Chondrocyte (in vitro differentiated cells): Measurements from ENCODE around the gene MYL9. TPM values are rescaled to one million over a fixed set of nuclear protein-coding genes. Genes with fewer than 3 reads are reported as not detected.

ENCODE experiments used
- DNase-seq: peaks from one replicate; pipeline ENCODE4 v3.0.0; 2021; ENCODE audit warnings: mixed read lengths, low spot score
- H3K27ac Mint-ChIP-seq: one replicate; pipeline ENCODE4 v1.8.0; 2021; ENCODE audit warnings: mild to moderate bottlenecking, moderate library complexity, mixed read lengths; ENCODE audit not compliant: unreplicated experiment
- H3K27me3 Mint-ChIP-seq: 2 replicates; pipeline ENCODE4 v1.8.0; 2021; ENCODE audit warnings: low read depth, mixed read lengths
- H3K36me3 Mint-ChIP-seq: 2 replicates; pipeline ENCODE4 v1.8.0; 2021; ENCODE audit warnings: low read depth, mixed read lengths
- H3K4me1 Mint-ChIP-seq: 2 replicates; pipeline ENCODE4 v1.8.0; 2021; ENCODE audit warnings: low read depth, mild to moderate bottlenecking, mixed read lengths
- H3K4me3 Mint-ChIP-seq: one replicate; pipeline ENCODE4 v1.8.0; 2021; ENCODE audit warnings: mild to moderate bottlenecking, moderate library complexity, mixed read lengths; ENCODE audit not compliant: unreplicated experiment
- H3K9me3 Mint-ChIP-seq: 2 replicates; pipeline ENCODE4 v1.8.0; 2021; ENCODE audit warnings: low read depth, mixed read lengths
- CTCF ChIP-seq: fragments of 200-600 bp; sonication (generic); IDR thresholded peaks from 2 replicates; pipeline ENCODE4 v1.5.0; 2021; ENCODE audit warnings: antibody characterized with exemption, mild to moderate bottlenecking, moderate library complexity
- total RNA-seq: library from RNA; stranded (reverse); gene quantifications from 3 replicates; pipeline ENCODE4 v1.2.1, GENCODE V29; 2021

The MYL9 gene
- total RNA-seq, 1 donor from 2014 or later: 1,930 TPM

GRCh38 chr20:36532388-36532787 lies 8.9 kb upstream of the MYL9 start:
- peak overlapping the region; percentile 1 for H3K27ac Mint-ChIP-seq
- peaks cover under 1% of the 10 kb centered on the region for H3K4me1 Mint-ChIP-seq
- no peak overlapping the region for H3K4me3 Mint-ChIP-seq
- DNase-seq: no peak
- peaks cover 16% of the 10 kb centered on the region for H3K36me3 Mint-ChIP-seq
- TF ChIP-seq CTCF: no peak
- no peaks in the 10 kb centered on the region for H3K27me3 Mint-ChIP-seq
- no peaks in the 10 kb centered on the region for H3K9me3 Mint-ChIP-seq

GRCh38 chr20:36532822-36533221 lies 8.5 kb upstream of the MYL9 start:
- Mint-ChIP-seq H3K9me3 (no peaks in the 10 kb centered on the region), H3K36me3 (peaks cover 13% of the 10 kb centered on the region), H3K4me1 (peaks cover 5% of the 10 kb centered on the region), H3K4me3 (no peak overlapping the region), H3K27me3 (no peaks in the 10 kb centered on the region), H3K27ac (peak overlapping the region; percentile 1)
- DNase-seq: no peak
- no peak for TF ChIP-seq CTCF

GRCh38 chr20:36538026-36538722 lies 3.1 kb upstream of the MYL9 start:
- peaks cover 40% of the 10 kb centered on the region for H3K4me1 Mint-ChIP-seq
- no peak overlapping the region for H3K4me3 Mint-ChIP-seq
- H3K9me3 Mint-ChIP-seq: no peaks in the 10 kb centered on the region
- H3K27me3 Mint-ChIP-seq: no peaks in the 10 kb centered on the region
- peak overlapping the region; percentile 88 for H3K27ac Mint-ChIP-seq
- DNase-seq: peak; percentile 19
- H3K36me3 Mint-ChIP-seq: peaks cover 2% of the 10 kb centered on the region
- no peak for TF ChIP-seq CTCF

GRCh38 chr20:36540551-36541211 lies 638 bp upstream of the MYL9 start:
- H3K9me3 Mint-ChIP-seq: no peaks in the 10 kb centered on the region
- H3K4me3 Mint-ChIP-seq: peak overlapping the region; percentile 89
- no peaks in the 10 kb centered on the region for H3K27me3 Mint-ChIP-seq
- DNase-seq: peak; percentile 84
- no peak for TF ChIP-seq CTCF
- H3K27ac Mint-ChIP-seq: peak overlapping the region; percentile 32
- peaks cover 9% of the 10 kb centered on the region for H3K36me3 Mint-ChIP-seq
- H3K4me1 Mint-ChIP-seq: peaks cover 63% of the 10 kb centered on the region

GRCh38 chr20:36541768-36542488 lies 609 bp downstream of the MYL9 start:
- H3K4me1 Mint-ChIP-seq: peaks cover 75% of the 10 kb centered on the region
- peak; percentile 83 for TF ChIP-seq CTCF
- peaks cover 14% of the 10 kb centered on the region for H3K36me3 Mint-ChIP-seq
- peak overlapping the region; percentile 93 for H3K27ac Mint-ChIP-seq
- H3K9me3 Mint-ChIP-seq: no peaks in the 10 kb centered on the region
- no peaks in the 10 kb centered on the region for H3K27me3 Mint-ChIP-seq
- DNase-seq: peak; percentile 85
- H3K4me3 Mint-ChIP-seq: peak overlapping the region; percentile 89
